GM19328 (cell line): ENCODE results near the gene EIF1.
"Not testable (repeated sequence)": the region's sequence is repeated elsewhere in the genome, so short reads cannot be mapped to it uniquely, and the experiment has no call there.

ENCODE experiments used
- ATAC-seq: cut with Tn5 transposase; IDR thresholded peaks from one replicate; pipeline ENCODE4 v1.9.1; 2021; ENCODE audit warnings: mild to moderate bottlenecking, moderate library complexity; ENCODE audit not compliant: unreplicated experiment

Gene EIF1

DNA sequence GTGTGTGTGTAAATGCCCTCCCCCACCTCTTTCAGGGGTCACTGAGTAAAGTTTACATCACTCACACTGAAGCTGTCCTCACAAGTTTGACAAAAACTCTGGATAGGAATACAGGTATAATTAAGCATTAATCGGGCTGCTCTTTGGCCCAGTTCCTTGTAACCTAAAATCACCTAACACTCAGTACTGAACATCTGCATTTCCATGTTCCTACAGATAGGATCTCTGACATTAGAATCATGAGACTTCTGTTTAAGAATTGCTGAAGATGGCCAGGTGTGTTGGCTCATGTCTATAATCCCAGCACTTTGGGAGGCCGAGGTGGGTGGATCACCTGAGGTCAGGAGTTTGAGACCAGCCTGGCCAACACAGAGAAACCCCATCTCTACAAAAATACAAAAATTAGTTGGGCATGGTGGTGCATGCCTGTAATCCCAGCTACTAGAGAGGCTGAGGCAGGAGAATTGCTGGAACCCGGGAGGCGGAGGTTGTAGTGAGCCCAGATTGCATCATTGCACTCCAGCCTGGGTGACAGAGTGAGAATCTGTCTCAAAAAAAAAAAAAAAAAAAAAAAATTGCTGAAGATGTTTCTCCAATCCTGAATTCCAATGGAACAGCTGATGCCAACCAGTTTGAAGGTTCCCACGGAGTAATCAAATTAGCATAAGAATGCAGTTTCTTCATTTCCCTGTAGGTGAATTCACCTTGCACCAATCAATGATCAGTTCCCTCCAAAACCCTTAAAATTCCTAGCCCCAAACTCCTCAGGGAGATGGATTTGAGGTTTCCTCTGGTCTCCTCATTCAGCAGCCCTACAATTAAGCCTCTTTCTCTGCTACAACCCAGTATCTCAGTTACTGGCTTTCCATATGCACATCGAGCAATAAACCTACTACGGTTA, 13.3 kb upstream of the EIF1 start:
- ATAC-seq, result not testable (repeated sequence)

- no peak for ATAC-seq
These were observed 12.6 kb upstream of the EIF1 start for GRCh38 chr17:41676058-41676419.

GRCh38 chr17:41678411-41678906, 10.2 kb upstream of the EIF1 start:
- no peak for ATAC-seq

- no peak for ATAC-seq
These were observed 9.6 kb upstream of the EIF1 start for GRCh38 chr17:41678907-41679739.

DNA sequence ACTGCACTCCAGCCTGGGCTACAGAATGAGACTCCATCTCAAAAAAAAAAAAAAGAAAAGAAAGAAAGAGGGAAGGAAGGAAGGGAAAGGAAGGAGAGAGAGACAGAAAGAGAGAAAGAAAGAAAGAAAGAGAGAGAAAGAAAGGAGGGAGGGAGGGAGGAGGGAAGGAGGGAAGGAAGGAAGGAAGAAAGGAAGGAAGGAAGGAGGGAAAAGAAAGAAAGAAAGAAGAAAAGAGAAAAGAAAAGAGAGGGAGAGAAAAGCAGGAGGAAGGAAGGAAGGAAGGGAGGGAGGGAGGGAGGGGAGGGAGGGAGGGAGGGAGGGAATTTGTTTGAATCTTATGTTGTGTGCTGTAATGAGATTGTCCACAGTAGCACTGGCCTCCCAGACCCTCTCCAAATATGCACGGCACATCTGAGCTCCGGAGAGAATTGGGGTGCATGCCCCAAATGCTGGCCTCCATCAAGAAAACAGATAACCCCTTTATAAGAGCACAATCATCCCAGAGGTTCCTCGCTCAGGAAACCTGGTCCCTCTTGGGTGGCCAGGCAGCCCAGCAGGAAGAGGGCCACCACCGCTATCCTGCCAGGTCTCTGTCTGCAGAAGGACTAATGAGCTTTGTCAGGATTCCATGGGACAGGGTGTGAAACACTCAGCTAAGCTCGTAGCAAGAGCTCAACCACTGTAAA, 8.8 kb upstream of the EIF1 start:
- ATAC-seq, result no peak

DNA sequence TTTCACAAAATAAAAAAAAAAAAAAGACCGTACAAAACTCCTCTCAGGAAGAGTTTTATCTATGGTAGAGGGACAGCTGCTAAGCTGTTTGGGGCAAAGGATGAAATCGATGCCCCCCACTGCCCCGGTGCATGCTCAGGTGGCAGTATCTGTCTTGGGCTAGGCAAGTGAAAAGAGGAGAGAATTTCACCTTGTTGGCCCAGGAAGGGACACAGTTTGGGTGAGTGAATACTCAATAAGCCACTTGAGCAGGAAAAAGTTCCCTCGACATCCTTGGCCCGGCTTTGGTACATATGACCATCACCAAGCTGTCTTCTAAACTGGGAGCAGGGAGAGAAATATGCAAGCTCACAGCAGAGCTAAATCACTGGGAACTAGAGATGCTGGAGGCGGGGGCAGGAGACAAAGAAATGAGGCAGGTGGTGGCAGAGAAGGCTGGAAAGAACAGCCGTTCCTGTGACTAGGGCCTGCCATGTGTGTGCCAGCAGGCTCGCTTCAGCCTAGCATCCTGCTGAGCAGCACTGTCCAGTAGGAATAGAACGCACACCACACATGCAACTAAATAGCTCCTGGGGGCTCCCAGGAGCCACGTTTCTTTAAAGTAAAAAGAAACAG, 8.2 kb upstream of the EIF1 start:
- ATAC-seq, result no peak

GRCh38 chr17:41681776-41682175, 6.9 kb upstream of the EIF1 start:
- no peak for ATAC-seq

GRCh38 chr17:41682631-41683030, 6.1 kb upstream of the EIF1 start:
- no peak for ATAC-seq

DNA sequence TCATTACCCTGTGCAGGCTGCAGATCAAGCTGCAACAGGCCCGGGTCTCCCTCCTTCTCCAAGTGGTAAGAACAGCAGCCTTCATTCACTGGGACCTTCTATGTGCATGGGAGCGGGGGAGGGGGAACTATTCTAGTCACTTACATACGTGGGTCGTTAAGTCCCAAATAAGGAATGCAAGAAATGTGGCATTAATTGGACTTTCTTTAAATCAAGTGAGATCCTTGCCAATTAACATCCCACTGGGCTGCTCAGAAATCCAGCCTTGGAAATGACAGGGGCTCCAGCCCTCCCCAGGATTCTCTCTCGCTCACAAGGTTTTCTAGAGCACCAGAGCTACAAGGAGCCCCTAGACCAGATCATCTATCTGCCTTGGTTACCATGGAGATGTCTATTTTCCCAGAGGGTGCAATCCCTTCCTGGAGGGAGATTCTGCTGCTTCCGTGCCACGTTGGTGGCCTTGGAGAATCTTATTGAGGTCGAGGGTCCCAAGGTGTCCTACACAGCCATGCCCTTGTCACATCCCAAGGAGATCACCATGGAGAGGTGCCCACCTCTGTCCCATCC, 5.2 kb upstream of the EIF1 start:
- ATAC-seq, result no peak

DNA sequence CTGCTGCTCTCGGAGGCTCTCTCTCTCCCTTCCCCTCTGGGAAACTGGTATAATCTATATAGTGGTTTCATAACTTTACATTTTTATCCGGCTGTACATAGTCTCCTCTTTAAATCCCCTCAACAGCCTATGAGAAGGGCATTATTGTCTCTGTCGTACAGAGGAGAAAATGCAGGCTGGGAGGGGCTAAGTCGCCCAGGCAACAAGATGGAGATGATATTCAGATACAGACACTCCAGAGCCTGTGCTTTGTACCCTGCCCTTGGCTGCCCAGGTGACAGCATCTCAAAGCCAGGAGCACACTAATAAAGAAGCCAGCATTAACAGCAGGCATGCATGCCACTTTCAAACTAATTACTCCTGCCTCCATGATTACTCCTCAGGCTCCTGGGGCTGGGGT, 4.7 kb upstream of the EIF1 start:
- ATAC-seq, result no peak

DNA sequence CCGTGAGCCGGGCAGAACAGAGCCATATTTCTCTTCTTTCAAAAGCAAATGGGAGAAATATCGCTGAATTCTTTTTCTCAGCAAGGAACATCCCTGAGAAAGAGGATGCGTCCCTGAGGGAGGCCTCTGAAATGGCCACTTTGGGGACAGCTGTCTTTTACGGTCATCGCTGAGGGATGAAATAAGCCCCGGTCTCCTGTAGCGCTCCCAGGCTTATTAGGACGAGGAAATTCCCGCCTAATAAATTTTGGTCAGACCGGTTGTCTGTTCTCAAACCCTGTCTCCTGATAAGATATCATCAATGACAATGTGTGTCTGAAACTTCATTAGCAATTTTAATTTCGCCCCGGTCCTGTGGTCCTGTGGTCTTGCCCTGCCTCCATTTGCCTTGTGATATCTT, 2.9 kb upstream of the EIF1 start:
- ATAC-seq, result not testable (repeated sequence)

DNA sequence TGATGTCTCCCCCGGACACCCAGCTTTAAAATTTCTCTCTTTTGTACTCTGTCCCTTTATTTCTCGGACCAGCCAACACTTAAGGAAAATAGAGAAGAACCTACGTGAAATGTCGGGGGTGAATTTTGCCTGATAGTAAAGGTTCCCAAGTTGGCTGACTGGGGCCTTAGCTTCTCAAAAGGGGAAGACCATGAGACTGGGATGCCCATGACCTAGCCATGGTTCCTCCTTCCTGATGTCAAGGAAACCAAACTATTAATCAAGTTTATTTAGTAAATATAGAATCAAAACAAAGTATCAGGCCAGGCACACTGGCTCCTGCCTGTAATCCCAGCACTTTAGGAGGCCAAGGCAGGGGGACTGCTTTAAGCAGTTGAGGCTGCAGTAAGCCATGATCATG, 2.4 kb upstream of the EIF1 start:
- no peak for ATAC-seq

- no peak for ATAC-seq
These were observed 651 bp upstream of the EIF1 start for GRCh38 chr17:41687828-41688640.

DNA sequence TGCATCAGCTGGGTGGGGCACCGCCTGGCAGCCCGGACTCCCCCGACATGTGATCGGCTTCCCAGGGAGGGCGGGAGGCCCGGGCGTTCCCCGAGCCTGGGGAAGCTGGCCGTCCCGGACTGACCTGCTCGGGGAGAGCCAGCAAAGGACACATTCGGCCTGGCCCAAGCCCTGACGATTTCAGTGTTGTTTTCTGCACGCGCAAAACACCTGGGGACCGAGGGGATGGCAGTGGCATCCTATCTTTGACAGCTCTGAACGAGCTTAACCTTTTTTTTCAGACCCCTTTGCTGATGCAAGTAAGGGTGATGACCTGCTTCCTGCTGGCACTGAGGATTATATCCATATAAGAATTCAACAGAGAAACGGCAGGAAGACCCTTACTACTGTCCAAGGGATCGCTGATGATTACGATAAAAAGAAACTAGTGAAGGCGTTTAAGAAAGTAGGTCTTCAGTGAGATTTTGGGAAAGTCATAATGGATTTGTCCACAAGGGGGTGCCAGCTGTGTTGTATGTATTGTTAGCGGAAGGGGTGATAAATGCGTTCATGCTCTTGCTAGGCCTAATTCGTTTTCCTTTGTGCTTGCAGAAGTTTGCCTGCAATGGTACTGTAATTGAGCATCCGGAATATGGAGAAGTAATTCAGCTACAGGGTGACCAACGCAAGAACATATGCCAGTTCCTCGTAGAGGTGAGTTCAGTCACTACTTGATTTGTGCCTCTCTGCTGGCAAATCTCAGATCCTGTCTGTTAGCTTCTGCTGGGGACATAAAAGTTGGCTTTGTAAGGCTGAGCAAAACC, 1.0 kb downstream of the EIF1 start:
- ATAC-seq, result no peak

DNA sequence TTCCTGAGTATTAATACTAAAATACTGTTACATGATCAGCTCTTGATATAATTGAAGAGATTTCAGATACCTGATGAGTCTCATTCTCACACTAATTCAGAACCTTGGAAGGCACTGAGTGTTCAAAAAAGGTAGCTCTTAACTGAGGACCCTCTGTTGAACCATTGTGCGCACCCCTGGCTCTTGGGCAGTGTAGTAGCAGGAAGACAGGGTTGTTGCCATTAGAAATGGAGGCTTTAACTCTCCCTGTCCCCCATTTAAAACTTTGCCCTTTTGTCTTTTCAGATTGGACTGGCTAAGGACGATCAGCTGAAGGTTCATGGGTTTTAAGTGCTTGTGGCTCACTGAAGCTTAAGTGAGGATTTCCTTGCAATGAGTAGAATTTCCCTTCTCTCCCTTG, 1.8 kb downstream of the EIF1 start:
- ATAC-seq, result no peak

- no peak for ATAC-seq
These were observed 2.5 kb downstream of the EIF1 start for GRCh38 chr17:41691031-41691777.

DNA sequence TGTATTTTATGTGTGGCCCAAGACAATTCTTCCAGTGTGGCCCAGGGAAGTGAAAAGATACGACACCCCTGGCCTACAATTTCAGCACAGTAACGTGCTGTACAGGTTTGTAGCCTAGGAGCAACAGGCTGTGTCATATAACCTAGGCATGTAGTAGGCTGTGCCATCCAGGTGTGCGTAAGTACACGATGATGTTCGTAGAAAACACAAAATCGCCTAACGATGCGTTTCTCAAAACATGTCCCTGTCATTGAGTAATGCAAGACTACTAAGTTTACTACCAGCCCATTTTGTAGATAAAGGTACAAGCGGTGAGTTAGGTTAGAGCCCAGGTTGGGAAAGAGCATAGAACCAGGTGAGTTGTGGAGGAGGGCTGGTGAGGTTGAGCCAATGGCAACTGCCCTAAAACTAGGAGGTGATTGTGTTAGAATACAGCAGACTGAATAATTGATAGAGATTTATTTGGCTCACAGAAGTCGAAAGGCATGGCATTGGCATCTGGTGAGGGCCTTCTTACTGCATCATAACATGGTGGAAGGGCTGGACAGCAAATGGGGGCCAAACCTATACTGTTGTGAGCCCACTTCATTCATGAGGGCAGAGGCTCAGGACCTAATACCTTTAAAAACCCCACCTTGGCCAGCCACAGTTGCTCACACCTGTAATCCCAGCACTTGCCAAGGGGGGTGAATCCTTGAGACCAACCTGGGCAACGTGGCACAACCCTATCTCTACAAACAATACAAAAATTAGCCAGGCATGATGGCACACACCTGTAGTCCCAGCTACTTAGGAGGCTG, 4.2 kb downstream of the EIF1 start:
- no peak for ATAC-seq
